MCF 10A (cell line): ENCODE data around the gene TECPR2. TPM values are rescaled to one million over a fixed set of nuclear protein-coding genes. Genes with fewer than 3 reads are reported as not detected.
A peak's percentile ranks its signal among the peaks of the same experiment; 100 is the strongest.

Experiments
- BruUV-seq: library from RNA; stranded (reverse); fragments of 400-500 nt; replicated peaks from 2 replicates; lab custom pipeline; 2021; lab: Mats Ljungman, UMichigan
- CTCF ChIA-PET: fragments of 300-600 bp; sonication (Branson Sonifier 250); formaldehyde crosslinking; extraction: SDS; loops from one replicate; lab custom pipeline; 2021; ENCODE audit warnings: antibody characterized with exemption, inconsistent platforms; lab: Yijun Ruan, JAX
- POLR2A ChIA-PET: fragments of 300-600, 350-650 bp; sonication (Branson Sonifier 250); formaldehyde crosslinking; extraction: SDS; loops from one replicate; lab custom pipeline; 2020; ENCODE audit warnings: antibody characterized with exemption, inconsistent platforms; lab: Yijun Ruan, JAX
- DNase-seq: peaks from one replicate; pipeline ENCODE4 v3.0.0-alpha.2; 2018; ENCODE audit not compliant: unreplicated experiment
- H3K27ac Mint-ChIP-seq: one replicate; pipeline ENCODE4 v1.8.0; 2022; ENCODE audit warnings: mild to moderate bottlenecking, low read depth, mixed read lengths; ENCODE audit not compliant: unreplicated experiment
- H3K27me3 Mint-ChIP-seq: one replicate; pipeline ENCODE4 v1.8.0; 2022; ENCODE audit warnings: mixed read lengths; ENCODE audit not compliant: insufficient read depth, unreplicated experiment
- H3K36me3 Mint-ChIP-seq: one replicate; pipeline ENCODE4 v1.8.0; 2022; ENCODE audit warnings: mild to moderate bottlenecking, moderate library complexity, mixed read lengths; ENCODE audit not compliant: insufficient read depth, unreplicated experiment
- H3K4me1 Mint-ChIP-seq: one replicate; pipeline ENCODE4 v1.8.0; 2022; ENCODE audit warnings: mixed read lengths; ENCODE audit not compliant: insufficient read depth, unreplicated experiment
- H3K4me3 Mint-ChIP-seq: one replicate; pipeline ENCODE4 v1.8.0; 2022; ENCODE audit warnings: mild to moderate bottlenecking, moderate library complexity, mixed read lengths; ENCODE audit not compliant: unreplicated experiment
- H3K9me3 Mint-ChIP-seq: one replicate; pipeline ENCODE4 v1.8.0; 2022; ENCODE audit warnings: mixed read lengths; ENCODE audit not compliant: unreplicated experiment
- intact Hi-C: fragments of 100-400 bp; cut with micrococcal nuclease; formaldehyde crosslinking; loops from 2 replicates; pipeline ENCODE4 v1.14.1; 2022
- total RNA-seq: library from RNA; stranded (reverse); gene quantifications from 2 replicates; pipeline ENCODE4 v1.2.3, GENCODE V29; 2022
- TF ChIP-seq, protein P1 (sequence below): fragments of 200-600 bp; IDR thresholded peaks from one replicate; pipeline ENCODE4 v1.8.0; 2022; ENCODE audit warnings: antibody characterized with exemption, mild to moderate bottlenecking; ENCODE audit not compliant: unreplicated experiment

Gene TECPR2
- total RNA-seq, 1 experiment from 2014 or later: 18.4 TPM

DNA sequence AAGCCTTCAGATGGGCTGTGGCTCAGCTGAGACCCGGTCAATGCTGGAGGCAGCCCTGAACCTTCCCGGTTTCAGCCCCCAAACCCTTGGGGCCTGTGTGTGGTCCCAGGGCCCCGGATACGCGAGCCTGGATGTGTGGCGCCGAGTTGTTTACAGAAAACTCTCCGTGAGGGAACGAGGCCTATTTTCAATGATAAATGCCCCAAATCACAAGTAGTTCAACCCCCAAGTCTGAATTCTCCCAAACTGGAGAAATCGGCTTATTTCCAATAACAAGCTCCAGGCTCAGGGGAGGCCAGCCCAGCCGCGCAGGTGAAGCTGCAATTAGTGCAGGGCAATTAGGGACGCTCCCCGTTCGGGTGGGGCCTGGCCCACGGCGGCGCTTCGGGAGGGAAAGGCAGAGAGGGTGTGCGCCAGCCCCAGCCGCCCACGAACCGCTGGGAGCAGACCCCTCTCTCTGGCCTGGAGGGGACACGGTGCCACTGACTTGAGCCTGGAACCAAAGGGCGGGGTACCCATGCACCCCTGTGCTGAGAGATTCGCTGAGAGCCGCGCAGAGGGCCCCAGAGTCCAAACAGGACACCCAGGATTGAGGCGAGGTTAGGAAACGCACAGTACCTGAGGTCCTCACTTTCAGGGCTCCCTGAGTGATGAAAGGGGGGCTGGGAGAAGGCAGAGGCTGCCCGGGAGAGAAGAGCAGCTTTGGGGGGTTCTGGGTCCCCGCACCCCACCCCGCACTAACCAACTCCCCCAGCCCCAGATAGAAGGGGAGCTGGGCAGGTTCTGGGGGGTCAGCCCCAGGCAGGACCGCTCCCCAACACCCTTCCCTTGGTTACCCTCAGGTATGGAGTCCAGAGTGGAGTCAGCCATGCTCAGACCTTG lies 161.1 kb downstream of the TECPR2 start:
- intact Hi-C loops: loop anchor here (1.0 to 5.0 kb wide), 3 partner anchors 28 to 168 kb away; no protein-coding TSS in a partner anchor
- no peaks in the 10 kb centered on the region for H3K27me3 Mint-ChIP-seq
- H3K4me3 Mint-ChIP-seq: peak overlapping the region; percentile 95
- no peaks in the 10 kb centered on the region for H3K9me3 Mint-ChIP-seq
- ChIA-PET CTCF (interaction anchor here (0.6 to 6.8 kb wide), 19 partner anchors 9 to 729 kb away, joined by 3 to 61 read pairs (median 5); no protein-coding TSS in a partner anchor), POLR2A (interaction anchor here (0.8 to 5.4 kb wide), 22 partner anchors 14 to 392 kb away, joined by 3 to 88 read pairs (median 4); partner anchors contain the start of genes ANKRD9 and RCOR1)
- H3K27ac Mint-ChIP-seq: peak overlapping the region; percentile 97
- TF ChIP-seq, protein P1, sequence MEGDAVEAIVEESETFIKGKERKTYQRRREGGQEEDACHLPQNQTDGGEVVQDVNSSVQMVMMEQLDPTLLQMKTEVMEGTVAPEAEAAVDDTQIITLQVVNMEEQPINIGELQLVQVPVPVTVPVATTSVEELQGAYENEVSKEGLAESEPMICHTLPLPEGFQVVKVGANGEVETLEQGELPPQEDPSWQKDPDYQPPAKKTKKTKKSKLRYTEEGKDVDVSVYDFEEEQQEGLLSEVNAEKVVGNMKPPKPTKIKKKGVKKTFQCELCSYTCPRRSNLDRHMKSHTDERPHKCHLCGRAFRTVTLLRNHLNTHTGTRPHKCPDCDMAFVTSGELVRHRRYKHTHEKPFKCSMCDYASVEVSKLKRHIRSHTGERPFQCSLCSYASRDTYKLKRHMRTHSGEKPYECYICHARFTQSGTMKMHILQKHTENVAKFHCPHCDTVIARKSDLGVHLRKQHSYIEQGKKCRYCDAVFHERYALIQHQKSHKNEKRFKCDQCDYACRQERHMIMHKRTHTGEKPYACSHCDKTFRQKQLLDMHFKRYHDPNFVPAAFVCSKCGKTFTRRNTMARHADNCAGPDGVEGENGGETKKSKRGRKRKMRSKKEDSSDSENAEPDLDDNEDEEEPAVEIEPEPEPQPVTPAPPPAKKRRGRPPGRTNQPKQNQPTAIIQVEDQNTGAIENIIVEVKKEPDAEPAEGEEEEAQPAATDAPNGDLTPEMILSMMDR: no peak
- H3K4me1 Mint-ChIP-seq: peaks cover 25% of the 10 kb centered on the region
- BruUV-seq: no TSS peak
- peaks cover 5% of the 10 kb centered on the region for H3K36me3 Mint-ChIP-seq
- no peak for DNase-seq

DNA sequence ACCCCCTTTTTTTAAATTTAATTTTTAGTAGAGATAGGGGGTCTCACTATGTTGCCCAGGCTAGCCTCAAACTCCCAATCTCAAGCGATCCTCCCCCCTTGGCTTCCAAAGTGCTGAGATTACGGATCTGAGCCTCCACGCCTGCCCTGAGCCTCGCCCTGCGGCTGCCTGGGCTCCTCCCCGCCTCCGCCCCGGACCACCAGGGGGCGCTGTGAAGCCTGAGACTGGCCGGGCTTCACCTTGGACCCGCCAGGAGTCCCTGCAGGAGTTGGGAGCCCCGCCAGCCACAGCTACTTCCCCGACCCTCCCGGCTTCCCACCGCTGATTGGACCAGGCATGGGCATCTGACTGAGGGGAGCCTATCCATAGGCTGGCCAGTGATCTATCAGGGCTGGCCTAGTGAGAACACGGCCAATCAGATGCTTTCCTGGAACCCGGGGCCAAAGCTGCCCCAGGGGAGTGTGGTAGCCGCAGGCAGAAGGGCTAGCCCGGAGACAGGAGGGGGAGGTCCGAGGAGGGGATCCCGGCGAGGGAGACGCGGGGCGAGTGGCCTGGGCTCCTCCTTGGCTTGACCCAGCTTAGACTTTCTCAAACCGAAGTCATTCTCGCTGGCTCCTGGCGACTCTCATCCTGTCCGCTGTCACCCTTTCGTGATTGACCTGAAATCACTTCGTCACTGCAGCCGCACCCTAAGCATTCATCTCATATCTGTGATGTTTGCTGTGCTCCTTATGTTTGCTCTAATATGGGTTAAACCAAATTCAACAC lies 161.9 kb downstream of the TECPR2 start:
- POLR2A ChIA-PET: interaction anchor here (0.5 to 5.4 kb wide), 28 partner anchors 8 to 391 kb away, joined by 3 to 88 read pairs (median 4); partner anchors contain the start of genes ANKRD9, RCOR1 and ZNF839
- TSS peak; percentile 85 for BruUV-seq

DNA sequence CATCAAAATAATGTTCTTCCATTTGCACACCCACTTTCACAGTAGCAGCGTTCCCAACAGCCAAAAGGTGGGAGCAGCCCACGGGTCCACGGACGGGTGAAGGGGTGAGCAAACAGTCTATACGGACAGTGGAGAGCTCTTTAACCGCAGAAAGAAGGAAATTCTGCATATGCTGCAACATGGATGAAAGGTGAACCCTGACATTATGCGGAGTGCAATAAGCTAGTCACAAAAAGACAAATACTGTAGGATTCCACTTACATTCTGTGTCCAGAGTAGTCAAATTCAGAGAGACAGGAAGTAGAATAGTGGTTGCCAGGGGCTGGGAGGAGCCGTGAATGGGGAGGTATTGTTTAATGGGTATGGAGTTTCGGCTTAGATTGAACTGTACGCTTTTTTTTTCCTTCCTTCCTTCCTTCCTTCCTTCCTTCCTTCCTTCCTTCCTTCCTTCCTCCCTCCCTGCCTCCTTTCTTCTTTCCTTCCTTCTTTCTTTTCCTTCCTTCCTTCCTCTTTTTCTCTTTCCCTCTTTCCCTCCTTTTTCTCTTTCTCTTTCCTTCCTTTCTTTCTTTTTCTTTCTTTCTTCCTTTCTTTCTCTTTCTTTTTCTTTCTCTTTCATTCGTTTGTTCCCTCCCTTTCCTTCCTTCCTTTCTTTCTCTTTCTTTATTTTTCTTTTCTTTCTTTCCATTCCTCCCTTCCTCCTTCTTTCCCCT lies 162.6 kb downstream of the TECPR2 start:
- Mint-ChIP-seq H3K27ac (peak overlapping the region; percentile 97), H3K36me3 (peaks cover 5% of the 10 kb centered on the region), H3K4me3 (peak overlapping the region; percentile 95), H3K4me1 (peaks cover 26% of the 10 kb centered on the region), H3K9me3 (no peaks in the 10 kb centered on the region), H3K27me3 (no peaks in the 10 kb centered on the region)
- TF ChIP-seq, protein P1: no peak
- POLR2A ChIA-PET: interaction anchor here (0.8 to 5.4 kb wide), 20 partner anchors 12 to 190 kb away, joined by 3 to 88 read pairs (median 6); partner anchors contain the start of genes ANKRD9 and RCOR1
- peak; percentile 83 for DNase-seq
- BruUV-seq: TSS peak; percentile 83
- intact Hi-C loops: no loop called here
- CTCF ChIA-PET: interaction anchor here (0.6 to 6.8 kb wide), 28 partner anchors 8 to 352 kb away, joined by 3 to 61 read pairs (median 3); no protein-coding TSS in a partner anchor

More for the DNA sequence above, 161.9 kb downstream of the TECPR2 start:
- intact Hi-C loops: loop anchor here (1.0 to 5.0 kb wide), 3 partner anchors 28 to 168 kb away; no protein-coding TSS in a partner anchor
- CTCF ChIA-PET: interaction anchor here (0.6 to 6.8 kb wide), 30 partner anchors 8 to 353 kb away, joined by 3 to 61 read pairs (median 3); no protein-coding TSS in a partner anchor
- Mint-ChIP-seq H3K4me3 (peak overlapping the region; percentile 95), H3K4me1 (peaks cover 25% of the 10 kb centered on the region), H3K27me3 (no peaks in the 10 kb centered on the region), H3K27ac (peak overlapping the region; percentile 97), H3K9me3 (no peaks in the 10 kb centered on the region), H3K36me3 (peaks cover 5% of the 10 kb centered on the region)
- peak; percentile 99 for DNase-seq
- TF ChIP-seq, protein P1: peak; percentile 92
